Stimulated activated CD8-positive, alpha-beta memory T cell treated with anti-CD3 and anti-CD28 coated beads, Interleukin-4, amount 100 ng/mL, for 24 hours (primary cell): ENCODE data around the gene KIF15.
A peak's percentile ranks its signal among the peaks of the same experiment; 100 is the strongest.
"Not testable (repeated sequence)": the region's sequence is repeated elsewhere in the genome, so short reads cannot be mapped to it uniquely, and the experiment has no call there.

ENCODE experiments used
- DNase-seq: peaks from one replicate; pipeline ENCODE4 v3.0.0-alpha.2; 2020; ENCODE audit warnings: low read depth

The KIF15 gene

GRCh38 chr3:44761424-44762169, at the start of gene KIF15, which contains the start of gene KIAA1143:
TSS of gene KIF15 (plus strand) at chr3:44761794. CDS start at chr3:44761866, 72 bp downstream.
TSS of gene KIAA1143 (minus strand) at chr3:44761619. CDS start at chr3:44761602, 17 bp downstream.
- DNase-seq, result peak; percentile 98

DNA sequence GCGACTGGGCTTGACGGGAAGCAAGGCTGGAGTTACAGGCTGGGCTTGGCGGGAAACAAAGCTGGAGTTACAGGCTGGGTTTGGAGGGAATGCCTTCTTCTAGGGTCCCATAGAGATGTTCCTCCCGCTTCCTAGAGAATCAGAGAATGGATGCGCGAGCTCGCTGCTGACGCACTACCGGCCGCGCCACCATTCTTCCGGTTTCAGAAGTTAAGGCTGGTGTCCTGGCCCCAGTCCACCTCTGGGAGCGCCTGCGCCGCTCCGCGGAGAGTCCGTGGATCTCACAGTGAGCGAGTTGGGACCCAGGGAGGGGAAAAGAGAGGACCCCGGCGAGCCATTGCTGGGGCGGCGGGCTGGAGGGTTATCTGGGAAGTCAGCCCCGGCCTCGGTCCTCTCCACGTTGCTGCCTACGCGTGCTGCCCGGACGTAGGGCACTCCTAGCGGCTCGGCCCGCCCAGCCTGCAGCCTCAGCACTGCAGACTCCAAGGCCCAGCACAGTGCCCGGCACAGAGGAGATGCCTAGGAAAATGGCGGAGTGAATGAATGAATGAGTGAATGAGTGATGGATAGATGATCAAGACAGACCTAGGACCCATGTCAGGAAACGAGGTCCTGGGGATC, 49.0 kb upstream of the KIF15 start, which contains the start of gene ZNF502:
ZNF502 (plus strand) TSS at position 206 of the 621 bp plus-strand sequence. CDS start 7,602 bp downstream, outside the sequence.
- DNase-seq, result peak; percentile 59

- DNase-seq, result no peak
Measured at GRCh38 chr3:44721231-44722102, 40.1 kb upstream of the KIF15 start.

- no peak for DNase-seq
Measured at GRCh38 chr3:44722103-44722401, 39.5 kb upstream of the KIF15 start.

DNA sequence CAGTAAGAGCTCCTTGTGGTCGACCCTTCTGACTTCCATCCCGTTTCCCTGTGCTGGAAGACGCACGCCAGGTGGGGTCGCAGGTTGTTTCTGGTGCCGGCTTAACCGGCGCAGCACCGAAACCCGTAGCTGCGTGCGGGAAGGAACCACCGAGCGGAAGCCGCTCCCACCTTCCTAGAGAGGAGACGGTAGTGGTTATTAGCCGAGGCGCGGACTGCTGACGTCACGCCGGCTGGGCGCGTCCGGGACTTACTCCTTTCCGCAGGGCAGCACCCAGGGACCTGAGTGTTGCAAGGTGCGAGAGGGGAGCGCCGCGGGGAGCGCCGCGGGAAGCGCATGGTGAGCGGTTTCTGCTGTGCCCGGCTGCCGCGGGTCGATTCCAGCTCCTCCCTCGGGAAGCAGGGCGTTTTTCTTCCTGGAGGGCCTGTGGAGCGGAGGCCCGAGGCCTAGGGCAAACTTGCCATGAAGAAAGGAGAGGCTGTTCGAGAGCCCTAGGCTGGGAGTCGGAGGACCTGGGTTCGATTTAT, 32.1 kb upstream of the KIF15 start, which contains the start of gene ZNF501:
ZNF501 (plus strand) TSS at position 252 of the 527 bp plus-strand sequence. CDS start 4,787 bp downstream, outside the sequence.
- peak; percentile 84 for DNase-seq

DNA sequence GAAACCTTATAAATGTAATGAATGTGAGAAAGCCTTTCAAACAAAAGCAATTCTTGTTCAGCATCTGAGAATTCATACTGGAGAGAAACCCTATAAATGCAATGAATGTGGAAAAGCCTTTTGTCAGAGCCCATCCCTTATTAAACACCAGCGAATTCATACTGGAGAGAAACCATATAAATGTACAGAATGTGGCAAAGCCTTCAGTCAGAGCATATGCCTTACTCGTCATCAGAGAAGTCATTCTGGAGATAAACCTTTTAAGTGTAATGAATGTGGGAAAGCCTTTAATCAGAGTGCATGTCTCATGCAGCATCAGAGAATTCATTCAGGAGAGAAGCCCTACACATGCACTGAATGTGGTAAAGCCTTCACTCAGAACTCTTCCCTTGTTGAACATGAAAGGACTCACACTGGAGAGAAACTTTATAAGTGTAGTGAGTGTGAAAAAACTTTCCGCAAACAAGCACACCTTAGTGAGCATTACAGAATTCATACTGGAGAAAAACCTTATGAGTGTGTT, 26.9 kb upstream of the KIF15 start:
- DNase-seq, result no peak

GRCh38 chr3:44761101-44761423, 532 bp upstream of the KIF15 start:
- no peak for DNase-seq

GRCh38 chr3:44762170-44762677, 630 bp downstream of the KIF15 start:
- DNase-seq, result no peak

GRCh38 chr3:44762690-44763089, 1.1 kb downstream of the KIF15 start:
- DNase-seq, result no peak

- no peak for DNase-seq
Measured at GRCh38 chr3:44764248-44764647, 2.7 kb downstream of the KIF15 start.

- no peak for DNase-seq
Measured at GRCh38 chr3:44771424-44772098, 10.0 kb downstream of the KIF15 start.

DNA sequence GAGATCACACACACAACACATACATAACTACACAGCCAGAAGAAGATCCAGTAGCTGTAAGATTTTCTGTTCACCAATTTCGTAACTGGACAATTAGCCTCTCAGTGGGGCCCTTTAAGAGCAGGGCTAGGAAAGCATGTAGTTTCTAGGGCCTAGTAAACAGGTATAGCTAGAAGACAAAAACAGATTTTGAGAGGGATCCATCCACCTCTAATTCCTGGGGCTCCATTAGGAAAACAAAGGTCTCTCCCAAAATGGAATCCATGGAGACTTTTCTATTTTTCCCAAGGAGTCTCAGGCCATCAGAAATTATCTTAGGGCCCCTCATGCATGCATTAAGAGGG, 10.5 kb downstream of the KIF15 start:
- no peak for DNase-seq

GRCh38 chr3:44782891-44783290, 21.3 kb downstream of the KIF15 start:
- no peak for DNase-seq

DNA sequence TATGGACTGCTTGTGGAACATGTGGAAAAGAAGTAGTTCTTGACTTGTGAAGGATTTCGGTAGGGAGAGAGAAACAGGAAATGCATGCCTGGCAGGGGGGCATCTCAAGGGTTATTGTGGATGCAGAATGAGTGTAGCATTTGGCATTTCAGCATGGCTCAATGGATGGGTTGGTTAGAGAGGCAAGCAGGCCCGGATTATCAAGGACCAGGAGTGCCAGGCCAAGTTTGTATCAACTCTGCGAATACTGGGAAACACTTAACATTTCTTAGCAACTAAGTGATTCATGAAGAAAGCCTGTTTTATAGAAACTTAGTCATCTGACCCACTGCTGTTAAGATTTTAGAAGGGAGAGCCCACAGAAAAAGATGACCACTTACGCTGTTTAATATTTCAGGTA, 33.6 kb downstream of the KIF15 start:
- no peak for DNase-seq

GRCh38 chr3:44802011-44802410, 40.4 kb downstream of the KIF15 start:
- DNase-seq, result no peak

DNA sequence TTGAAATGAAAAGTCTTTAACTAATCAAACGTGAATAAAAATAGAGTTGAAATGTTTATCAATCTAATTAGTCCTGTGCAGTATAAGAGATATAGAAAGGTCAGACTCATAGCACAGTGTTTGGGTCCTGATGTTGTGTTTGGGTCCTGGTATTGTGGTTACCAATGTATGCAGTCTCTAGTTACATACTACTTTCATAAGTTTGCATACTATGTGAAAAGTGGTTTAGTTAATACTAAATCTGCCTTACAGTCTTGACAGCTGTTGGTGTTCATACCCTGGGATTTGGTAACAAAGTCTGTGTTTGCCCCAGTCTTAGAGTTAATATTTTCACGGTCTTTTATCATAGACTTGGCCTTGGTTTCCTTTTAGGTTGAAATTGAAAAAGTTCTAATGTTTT, 41.7 kb downstream of the KIF15 start:
- no peak for DNase-seq

DNA sequence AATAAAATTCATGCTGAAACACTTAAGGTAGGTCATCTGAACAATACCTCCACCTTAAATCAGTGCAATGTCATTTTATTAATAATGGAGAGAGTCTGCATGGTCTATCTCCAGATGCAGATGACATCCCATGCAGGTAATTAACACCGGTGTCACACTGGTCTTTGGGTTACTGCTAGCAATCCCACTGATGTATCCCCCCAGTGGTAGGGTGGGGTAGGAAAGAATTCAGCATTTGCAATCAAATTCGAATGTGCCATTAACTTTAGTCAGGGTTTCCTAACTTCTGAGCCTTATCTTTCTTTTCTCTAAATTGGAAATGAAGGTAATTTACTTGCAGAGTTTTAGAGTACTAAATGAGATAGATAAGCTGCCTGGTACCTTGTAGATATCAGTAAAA, 44.4 kb downstream of the KIF15 start:
- DNase-seq, result no peak

- DNase-seq, result no peak
Measured at GRCh38 chr3:44814751-44815150, 53.2 kb downstream of the KIF15 start.

GRCh38 chr3:44816334-44816733, 54.7 kb downstream of the KIF15 start:
- DNase-seq, result not testable (repeated sequence)

- DNase-seq, result not testable (repeated sequence)
Measured at GRCh38 chr3:44821206-44821605, 59.6 kb downstream of the KIF15 start.

DNA sequence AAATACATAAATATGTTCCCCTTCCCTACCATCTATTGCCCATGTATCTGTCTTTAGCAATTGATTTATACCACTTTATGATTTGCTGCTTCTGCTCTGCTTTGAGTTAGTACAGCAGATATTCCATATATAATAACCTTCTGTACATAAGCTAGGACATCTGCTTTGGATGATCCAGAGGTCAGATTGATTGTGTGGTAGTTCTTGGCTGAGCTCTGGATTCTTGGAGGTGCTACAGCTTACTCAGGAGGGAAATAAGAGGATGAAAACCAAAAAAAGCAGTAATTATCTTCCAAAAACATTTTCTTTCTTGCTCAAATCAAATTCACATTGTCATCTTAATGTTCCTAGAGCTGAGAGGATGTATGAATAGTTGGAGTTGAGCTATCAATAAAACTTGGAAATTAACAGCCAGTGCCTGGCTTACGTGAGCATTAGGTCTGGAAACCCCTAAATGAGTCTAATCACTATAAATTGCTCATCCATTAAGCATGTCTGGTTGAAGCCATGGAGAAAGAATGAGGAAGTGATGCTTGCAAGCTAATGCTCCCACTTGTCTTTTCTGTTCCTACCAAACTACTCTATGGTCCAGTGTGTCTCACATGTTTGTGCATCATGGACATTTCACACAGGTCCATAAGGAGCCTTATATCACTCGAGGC, 63.8 kb downstream of the KIF15 start:
- no peak for DNase-seq
